Tibial nerve (tissue), 4 donors: ENCODE data around the gene PAX8. TPM values are rescaled to one million over a fixed set of nuclear protein-coding genes. Genes with fewer than 3 reads are reported as not detected.

ENCODE experiments used
- DNase-seq, 2 donors: peaks; one replicate each; pipeline ENCODE4 v3.0.0-alpha.2; 2019; ENCODE audit warnings: low spot score in 2 of 2
- H3K27ac ChIP-seq, 4 donors: fragments of 200-600 bp; sonication (generic) in 3 of 4; one replicate each; pipeline ENCODE4 v1.5.1; 2017 to 2019; ENCODE audit warnings: mild to moderate bottlenecking in 1 of 4
- H3K27me3 ChIP-seq, 2 donors: fragments of 200-600 bp; sonication (generic) in 1 of 2; one replicate each; pipeline versions ENCODE4 v1.5.1 to v1.6.0; 2017 to 2019
- H3K36me3 ChIP-seq, 3 donors: fragments of 200-600 bp; sonication (generic); one replicate each; pipeline ENCODE4 v1.5.1; 2018 to 2019
- H3K4me1 ChIP-seq, 4 donors: fragments of 200-600 bp; sonication (generic) in 3 of 4; one replicate each; pipeline ENCODE4 v1.5.1; 2017 to 2019
- H3K4me3 ChIP-seq, 4 donors: fragments of 200-600 bp; sonication (generic) in 3 of 4; one replicate each; pipeline ENCODE4 v1.5.1; 2017 to 2019; ENCODE audit warnings: mild to moderate bottlenecking in 1 of 4, moderate library complexity in 1 of 4
- H3K9me3 ChIP-seq, 4 donors: fragments of 200-600 bp; sonication (generic) in 3 of 4; one replicate each; pipeline ENCODE4 v1.5.1; 2017 to 2019
- EP300 ChIP-seq, 2 donors: sonication (generic); formaldehyde crosslinking; IDR thresholded peaks; one replicate each; pipeline ENCODE4 v1.6.1; 2017; ENCODE audit warnings: antibody characterized with exemption in 2 of 2, mild to moderate bottlenecking in 1 of 2
- POLR2A ChIP-seq, 2 donors: fragments of 450-650 bp; IDR thresholded peaks; one replicate each; pipeline ENCODE4 v1.6.1; 2017; ENCODE audit warnings: antibody characterized with exemption in 2 of 2, mild to moderate bottlenecking in 2 of 2, moderate library complexity in 2 of 2
- WGBS, 2 donors: methylation state at CpG; one replicate each; pipeline ENCODE4 v1.1.5; 2018; 5-methylcytosine and 5-hydroxymethylcytosine counted together
- total RNA-seq, 4 donors: library from RNA; depleted of rRNA; stranded (reverse); fragments of >200 nt; gene quantifications; one replicate each; pipeline ENCODE4 v1.1.0, GENCODE V29; 2016
- TF ChIP-seq, protein P1 (sequence below), 5 experiments: fragments of 200-600 bp in 3 of 5; fragments of 450-650 bp in 2 of 5; sonication (generic) in 3 of 5; IDR thresholded peaks; one replicate each; pipeline ENCODE4 v1.5.1; 2016 to 2019; ENCODE audit warnings: antibody characterized with exemption in 5 of 5, mild to moderate bottlenecking in 3 of 5, moderate library complexity in 2 of 5

The PAX8 gene
- total RNA-seq, 4 donors from 2014 or later, result 2.2 to 11.4 (median 5.2) TPM

DNA sequence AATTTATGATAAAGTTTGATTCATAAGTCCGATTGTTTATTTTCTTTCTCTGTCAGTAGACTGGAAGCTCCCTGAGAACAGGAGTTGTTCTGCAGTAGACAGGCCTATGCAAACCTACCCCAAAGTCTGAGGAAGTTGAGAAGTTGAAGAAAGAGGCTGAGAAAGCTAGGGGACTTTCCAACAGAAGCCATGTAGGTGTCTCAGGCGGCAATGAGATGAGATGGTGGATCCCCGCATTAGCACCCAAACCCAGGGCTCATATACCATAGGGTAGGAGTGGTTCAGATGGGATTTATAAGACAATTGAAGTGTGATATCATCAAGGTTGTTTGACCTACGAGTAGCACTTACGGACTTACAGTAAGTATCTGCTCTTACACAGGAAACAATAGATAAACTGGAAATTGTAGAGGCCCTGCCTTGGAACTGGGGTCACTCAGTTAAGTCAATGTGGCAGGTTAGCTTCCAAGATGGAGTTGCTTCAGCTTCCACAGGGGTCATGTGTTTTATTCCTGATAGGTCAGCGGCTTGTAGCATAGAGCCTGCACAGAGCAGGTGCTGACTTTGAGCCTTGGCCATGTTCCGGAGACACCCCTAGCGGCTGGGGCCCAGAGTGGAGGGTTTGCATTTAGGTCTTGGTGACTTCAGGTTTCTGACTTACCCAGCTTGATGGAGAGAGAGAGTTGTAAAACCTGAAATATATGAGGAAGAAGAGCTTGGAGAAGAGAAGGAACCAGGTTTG is 107.2 kb downstream of the PAX8 start:
- no peaks in the 10 kb centered on the region for H3K36me3 ChIP-seq
- DNase-seq, result no peak
- no peak overlapping the region for H3K4me3 ChIP-seq
- peaks cover 0 to 7% (median 0%) of the 10 kb centered on the region in 4 donors for H3K4me1 ChIP-seq
- H3K27me3 ChIP-seq, result no peaks in the 10 kb centered on the region
- TF ChIP-seq EP300 (IDR thresholded peaks at IDR 0.05), result no peak
- TF ChIP-seq, protein P1, sequence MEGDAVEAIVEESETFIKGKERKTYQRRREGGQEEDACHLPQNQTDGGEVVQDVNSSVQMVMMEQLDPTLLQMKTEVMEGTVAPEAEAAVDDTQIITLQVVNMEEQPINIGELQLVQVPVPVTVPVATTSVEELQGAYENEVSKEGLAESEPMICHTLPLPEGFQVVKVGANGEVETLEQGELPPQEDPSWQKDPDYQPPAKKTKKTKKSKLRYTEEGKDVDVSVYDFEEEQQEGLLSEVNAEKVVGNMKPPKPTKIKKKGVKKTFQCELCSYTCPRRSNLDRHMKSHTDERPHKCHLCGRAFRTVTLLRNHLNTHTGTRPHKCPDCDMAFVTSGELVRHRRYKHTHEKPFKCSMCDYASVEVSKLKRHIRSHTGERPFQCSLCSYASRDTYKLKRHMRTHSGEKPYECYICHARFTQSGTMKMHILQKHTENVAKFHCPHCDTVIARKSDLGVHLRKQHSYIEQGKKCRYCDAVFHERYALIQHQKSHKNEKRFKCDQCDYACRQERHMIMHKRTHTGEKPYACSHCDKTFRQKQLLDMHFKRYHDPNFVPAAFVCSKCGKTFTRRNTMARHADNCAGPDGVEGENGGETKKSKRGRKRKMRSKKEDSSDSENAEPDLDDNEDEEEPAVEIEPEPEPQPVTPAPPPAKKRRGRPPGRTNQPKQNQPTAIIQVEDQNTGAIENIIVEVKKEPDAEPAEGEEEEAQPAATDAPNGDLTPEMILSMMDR (IDR thresholded peaks at IDR 0.05), result no peak
- no peak for TF ChIP-seq POLR2A (IDR thresholded peaks at IDR 0.05)
- no peak overlapping the region for H3K27ac ChIP-seq
- 91% methylated on average over 8 of the region's 8 CpGs for WGBS, 2 donors
- no peaks in the 10 kb centered on the region for H3K9me3 ChIP-seq

GRCh38 chr2:113169586-113169985 is 109.1 kb downstream of the PAX8 start:
- no peaks in the 10 kb centered on the region for H3K9me3 ChIP-seq
- TF ChIP-seq EP300 (IDR thresholded peaks at IDR 0.05) (no peak), POLR2A (IDR thresholded peaks at IDR 0.05) (no peak)
- TF ChIP-seq, protein P1 (IDR thresholded peaks at IDR 0.05), result no peak
- no peaks in the 10 kb centered on the region for H3K36me3 ChIP-seq
- DNase-seq, result no peak
- 90 to 92% methylated on average over 3 of the region's 3 CpGs for WGBS, 2 donors
- no peak overlapping the region for H3K4me3 ChIP-seq
- no peaks in the 10 kb centered on the region for H3K27me3 ChIP-seq
- H3K4me1 ChIP-seq, result peaks cover 0 to 7% (median 0%) of the 10 kb centered on the region in 4 donors
- H3K27ac ChIP-seq, result no peak overlapping the region

DNA sequence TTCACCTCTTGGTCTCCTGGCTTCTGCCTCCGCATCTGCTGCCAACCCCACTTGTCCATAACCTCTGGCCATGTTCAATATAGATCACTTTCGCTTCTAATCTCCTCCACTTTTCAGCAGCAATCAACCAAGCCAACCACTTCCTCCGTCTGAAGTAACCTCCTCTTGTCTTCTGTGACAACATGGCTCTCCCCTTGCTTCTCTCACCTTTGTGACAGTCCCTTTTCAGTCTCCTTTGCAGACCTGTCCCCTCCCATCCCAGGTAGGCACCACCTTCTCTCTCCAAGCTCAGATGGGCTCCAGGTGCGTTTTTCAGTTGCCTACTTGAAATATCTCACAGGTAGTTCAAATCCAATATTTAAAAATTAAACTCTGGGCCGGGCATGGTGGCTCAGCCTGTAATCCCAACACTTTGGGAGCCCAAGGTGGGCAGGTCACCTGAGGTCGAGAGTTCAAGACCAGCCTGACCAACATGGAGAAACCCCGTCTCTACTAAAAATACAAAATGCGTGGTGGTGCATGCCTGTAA is 109.7 kb downstream of the PAX8 start:
- H3K4me1 ChIP-seq, result peaks cover 0 to 7% (median 0%) of the 10 kb centered on the region in 4 donors
- no peaks in the 10 kb centered on the region for H3K9me3 ChIP-seq
- 94% methylated on average over 8 of the region's 8 CpGs for whole genome bisulfite sequencing, 2 donors
- H3K36me3 ChIP-seq, result no peaks in the 10 kb centered on the region
- no peak for DNase-seq
- TF ChIP-seq, protein P1 (IDR thresholded peaks at IDR 0.05), result no peak
- TF ChIP-seq EP300 (IDR thresholded peaks at IDR 0.05) (no peak), POLR2A (IDR thresholded peaks at IDR 0.05) (no peak)
- no peaks in the 10 kb centered on the region for H3K27me3 ChIP-seq
- H3K27ac ChIP-seq, result no peak overlapping the region
- no peak overlapping the region for H3K4me3 ChIP-seq

- Histone ChIP-seq H3K4me3 (no peak overlapping the region), H3K4me1 (peaks cover 0 to under 1% (median 0%) of the 10 kb centered on the region in 4 donors), H3K27ac (peak overlapping the region in 1 of 4 donors; percentile 64), H3K9me3 (no peaks in the 10 kb centered on the region), H3K36me3 (no peaks in the 10 kb centered on the region), H3K27me3 (no peaks in the 10 kb centered on the region)
- WGBS, 2 donors, result 80 to 83% methylated on average over 6 of the region's 6 CpGs
- no peak for DNase-seq
- TF ChIP-seq, protein P1 (IDR thresholded peaks at IDR 0.05), result no peak
- TF ChIP-seq POLR2A (IDR thresholded peaks at IDR 0.05) (no peak), EP300 (IDR thresholded peaks at IDR 0.05) (no peak)
Measured at GRCh38 chr2:113167962-113168340, 110.8 kb downstream of the PAX8 start.
